Measurements from ENCODE around the gene B4GALT2. TPM values are rescaled to one million over a fixed set of nuclear protein-coding genes. Genes with fewer than 3 reads are reported as not detected.

The B4GALT2 gene
- total RNA-seq, 6 experiments from 2014 or later: 87.8 to 107 (median 98.8) TPM

GRCh38 chr1:44031252-44032169, 52.5 kb downstream of the B4GALT2 start, which contains the start of gene SLC6A9:
Gene SLC6A9 (minus strand): TSS chr1:44031462. CDS start chr1:44024277, 7,185 bp downstream.
- Mint-ChIP-seq H3K4me1 (ENCODE audit: low read depth) (peaks cover 44% of the 10 kb centered on the region), H3K4me3 (peak within 1 kb of the TSS; percentile 86), H3K36me3 (ENCODE audit: low read depth) (no peaks in the 10 kb centered on the region; the same call in 1 of the 2 replicates), H3K27me3 (ENCODE audit: insufficient read depth) (peaks cover 4% of the 10 kb centered on the region), H3K27ac (peak within 1 kb of the TSS; percentile 48), H3K9me3 (no peaks in the 10 kb centered on the region)
- no peak for TF ChIP-seq CTCF (IDR thresholded peaks at IDR 0.05)
- DNase-seq: peak; percentile 43

- Mint-ChIP-seq H3K36me3 (ENCODE audit: low read depth) (no peaks in the 10 kb centered on the region; the same call in 1 of the 2 replicates), H3K4me1 (ENCODE audit: low read depth) (peaks cover 52% of the 10 kb centered on the region), H3K9me3 (no peaks in the 10 kb centered on the region), H3K27ac (no peak overlapping the region), H3K4me3 (peak overlapping the region; percentile 86; the same call in 1 of the 2 replicates), H3K27me3 (ENCODE audit: insufficient read depth) (peaks cover 4% of the 10 kb centered on the region)
- no peak for DNase-seq
- TF ChIP-seq CTCF (IDR thresholded peaks at IDR 0.05): no peak
Measured at GRCh38 chr1:44032170-44032790, 53.3 kb downstream of the B4GALT2 start.

- H3K27ac Mint-ChIP-seq: peak overlapping the region; percentile 24; the same call in 1 of the 2 replicates
- H3K27me3 Mint-ChIP-seq (ENCODE audit: insufficient read depth): peaks cover 4% of the 10 kb centered on the region
- no peak overlapping the region for H3K4me3 Mint-ChIP-seq
- peaks cover 50% of the 10 kb centered on the region for H3K4me1 Mint-ChIP-seq (ENCODE audit: low read depth)
- DNase-seq: no peak
- TF ChIP-seq CTCF (IDR thresholded peaks at IDR 0.05): no peak
- H3K36me3 Mint-ChIP-seq (ENCODE audit: low read depth): no peaks in the 10 kb centered on the region; the same call in 1 of the 2 replicates
- no peaks in the 10 kb centered on the region for H3K9me3 Mint-ChIP-seq
Measured at GRCh38 chr1:44033041-44033575, 54.1 kb downstream of the B4GALT2 start.

- H3K4me3 Mint-ChIP-seq: no peak overlapping the region
- TF ChIP-seq CTCF (IDR thresholded peaks at IDR 0.05): no peak
- H3K9me3 Mint-ChIP-seq: no peaks in the 10 kb centered on the region
- H3K27me3 Mint-ChIP-seq (ENCODE audit: insufficient read depth): peaks cover 4% of the 10 kb centered on the region
- H3K27ac Mint-ChIP-seq: no peak overlapping the region
- H3K36me3 Mint-ChIP-seq (ENCODE audit: low read depth): no peaks in the 10 kb centered on the region; the same call in 1 of the 2 replicates
- DNase-seq: no peak
- peaks cover 50% of the 10 kb centered on the region for H3K4me1 Mint-ChIP-seq (ENCODE audit: low read depth)
Measured at GRCh38 chr1:44033756-44034155, 54.7 kb downstream of the B4GALT2 start.

- Mint-ChIP-seq H3K4me1 (ENCODE audit: low read depth) (peaks cover 50% of the 10 kb centered on the region), H3K9me3 (no peaks in the 10 kb centered on the region), H3K27ac (no peak overlapping the region), H3K27me3 (ENCODE audit: insufficient read depth) (peaks cover 4% of the 10 kb centered on the region), H3K4me3 (no peak overlapping the region), H3K36me3 (ENCODE audit: low read depth) (no peaks in the 10 kb centered on the region)
- no peak for DNase-seq
- no peak for TF ChIP-seq CTCF (IDR thresholded peaks at IDR 0.05)
Measured at GRCh38 chr1:44034423-44034822, 55.4 kb downstream of the B4GALT2 start.

Measured in HFFc6 (cell line).